Stimulated activated CD4-positive, alpha-beta T cell treated with anti-CD3 and anti-CD28 coated beads, Interleukin-2, amount 100 ng/mL, for 48 hours (primary cell): ENCODE data around the gene CLDN10.
"Not testable (repeated sequence)": the region's sequence is repeated elsewhere in the genome, so short reads cannot be mapped to it uniquely, and the experiment has no call there.

Source experiments
- DNase-seq, 2 donors: peaks; one replicate each; pipeline ENCODE4 v3.0.0-alpha.2; 2020

Gene CLDN10

DNA sequence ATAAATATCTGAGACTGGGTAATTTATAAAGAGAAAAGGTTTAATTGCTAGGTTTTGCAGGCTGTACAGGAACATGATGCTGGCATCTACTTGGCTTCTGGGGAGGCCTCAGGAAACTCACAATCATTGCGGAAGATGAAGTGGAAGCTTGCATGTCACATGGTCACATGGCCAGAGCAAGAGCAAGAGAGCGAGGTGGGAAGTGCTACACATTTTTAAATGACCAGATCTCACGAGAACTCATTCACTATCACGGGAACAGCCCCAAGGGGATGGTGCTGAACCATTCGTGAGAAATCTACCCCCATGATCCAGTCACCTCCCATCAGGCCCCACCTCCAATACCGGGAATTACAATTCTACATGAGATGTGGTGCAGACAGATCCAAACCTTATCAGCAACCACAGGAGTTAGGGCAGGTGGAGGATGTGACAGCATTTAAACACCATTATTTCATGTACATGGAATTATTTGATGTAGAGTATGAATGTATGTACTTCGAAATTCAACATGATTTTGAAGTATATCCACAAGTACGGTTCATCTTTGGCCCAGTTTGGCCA lies 10.5 kb upstream of the CLDN10 start:
- DNase-seq = no peak

DNA sequence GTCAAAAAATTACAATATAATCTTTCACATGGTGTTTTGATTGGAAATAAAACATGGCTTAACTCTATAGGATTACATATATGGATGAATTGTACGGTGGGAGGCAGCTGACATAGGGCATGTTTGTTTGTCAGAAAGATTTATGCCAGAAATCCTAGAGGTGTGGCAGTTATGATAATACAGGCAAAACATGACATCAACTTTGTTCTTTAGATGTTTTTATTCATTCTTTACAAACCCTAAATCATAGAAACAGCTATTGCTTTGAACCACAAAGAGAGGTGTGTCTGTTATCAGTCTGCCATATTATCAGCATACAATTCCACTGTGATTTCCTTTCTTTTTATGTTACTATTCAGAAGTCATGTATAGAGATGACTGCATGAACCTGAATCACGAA lies 8.2 kb upstream of the CLDN10 start:
- DNase-seq = no peak

DNA sequence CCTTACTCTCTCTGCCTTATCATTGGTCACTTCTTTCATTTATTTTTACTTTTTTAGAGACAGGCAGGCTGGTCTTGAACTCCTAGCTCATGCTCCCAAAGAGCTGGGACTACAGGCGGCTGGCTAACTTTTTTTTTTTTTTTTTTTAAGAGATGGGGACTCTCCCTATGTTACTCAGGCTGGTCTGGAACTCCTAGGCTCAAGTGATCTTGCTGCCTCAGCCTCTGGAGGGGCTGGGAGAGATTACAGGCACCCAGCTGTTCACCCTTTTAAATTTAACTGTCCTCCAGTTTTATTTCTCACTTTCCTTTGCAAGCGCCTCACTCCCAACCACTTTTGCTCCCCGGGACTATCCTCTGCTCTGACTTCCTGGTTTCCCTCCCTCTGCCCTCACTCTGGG lies 5.6 kb upstream of the CLDN10 start:
- DNase-seq = no peak

DNA sequence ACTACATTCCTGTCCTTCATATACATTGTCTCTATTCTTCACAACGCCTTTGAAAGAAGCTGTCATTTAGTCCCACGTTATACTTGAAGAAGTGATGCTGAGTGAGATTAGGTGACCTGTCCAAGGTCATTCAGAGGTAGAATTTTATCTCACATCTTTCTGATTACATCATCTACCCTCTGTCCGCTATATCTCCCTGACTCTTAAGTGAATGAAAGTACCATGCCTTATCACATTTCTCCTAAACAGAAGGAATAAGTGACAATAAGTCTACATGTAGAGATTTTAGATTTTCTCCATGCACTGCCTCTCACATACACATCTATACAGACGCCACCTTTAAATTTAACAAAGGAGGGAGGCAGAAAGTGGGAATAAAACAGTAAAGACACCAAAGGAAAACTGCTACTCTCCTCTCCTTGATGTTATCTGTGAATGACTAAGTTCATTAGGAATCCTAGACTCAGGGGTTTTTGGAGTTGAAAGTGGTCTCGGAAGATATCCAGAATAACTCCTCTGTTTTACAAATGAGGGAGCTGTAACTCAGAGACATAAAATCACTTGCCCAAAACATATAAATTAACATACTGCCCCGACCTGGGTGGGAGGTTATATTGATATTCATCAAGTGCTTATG lies 4.9 kb upstream of the CLDN10 start:
- no peak for DNase-seq

DNA sequence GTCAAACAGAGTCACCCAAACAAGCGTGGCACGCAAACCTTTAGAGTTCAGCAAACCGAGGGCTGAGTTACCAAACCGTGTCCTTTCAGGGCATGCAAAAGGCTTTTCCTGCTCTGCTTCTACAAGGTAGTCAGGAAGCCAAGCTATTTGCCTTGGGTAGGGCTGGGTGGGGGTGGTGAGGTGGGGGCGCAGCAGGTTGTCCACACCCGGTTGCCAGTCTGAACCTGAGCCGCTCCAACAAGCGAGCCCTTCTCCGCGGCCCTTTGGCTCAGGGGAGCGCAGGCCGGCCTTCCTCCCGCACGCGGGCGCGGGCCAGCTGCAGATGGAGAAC lies 347 bp upstream of the CLDN10 start:
- no peak for DNase-seq

DNA sequence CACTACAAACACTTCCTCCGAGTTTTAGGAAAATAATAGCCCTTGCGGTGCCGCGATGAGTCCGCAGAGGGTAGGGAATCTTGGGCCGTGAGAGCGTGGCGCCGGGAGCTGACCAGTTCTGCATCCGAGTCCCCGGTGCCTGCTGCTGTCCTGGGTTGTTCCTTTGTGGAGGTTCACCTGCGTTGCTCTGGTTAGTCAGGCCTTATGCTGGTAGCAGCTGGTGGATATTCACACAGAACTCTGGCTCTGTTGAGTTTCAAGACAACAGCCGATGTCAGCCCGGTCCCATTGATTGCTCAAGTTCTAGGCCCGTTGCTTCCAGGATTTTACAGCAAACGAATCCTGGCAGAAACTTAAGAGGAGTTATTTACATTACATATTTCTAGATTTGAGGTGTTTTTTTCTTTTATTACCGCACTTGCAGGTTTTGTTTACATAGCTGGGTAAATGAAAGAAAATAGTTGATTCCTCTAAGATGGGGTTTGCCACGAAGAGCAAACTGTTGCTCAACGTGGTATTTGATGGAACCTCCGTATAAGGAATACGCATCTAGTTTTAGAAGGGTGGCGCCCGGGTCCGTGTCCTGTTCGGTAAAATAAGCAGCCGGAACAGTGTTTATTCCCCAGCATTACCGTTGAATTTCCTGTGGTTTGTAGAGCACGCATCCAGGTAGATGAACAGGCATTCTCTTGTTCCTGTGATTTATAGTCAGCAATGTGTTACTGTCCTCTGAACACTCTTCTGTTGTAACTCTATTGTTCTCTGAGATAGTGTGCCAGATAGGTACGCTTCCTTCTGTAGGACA lies 1.3 kb downstream of the CLDN10 start:
- no peak for DNase-seq

DNA sequence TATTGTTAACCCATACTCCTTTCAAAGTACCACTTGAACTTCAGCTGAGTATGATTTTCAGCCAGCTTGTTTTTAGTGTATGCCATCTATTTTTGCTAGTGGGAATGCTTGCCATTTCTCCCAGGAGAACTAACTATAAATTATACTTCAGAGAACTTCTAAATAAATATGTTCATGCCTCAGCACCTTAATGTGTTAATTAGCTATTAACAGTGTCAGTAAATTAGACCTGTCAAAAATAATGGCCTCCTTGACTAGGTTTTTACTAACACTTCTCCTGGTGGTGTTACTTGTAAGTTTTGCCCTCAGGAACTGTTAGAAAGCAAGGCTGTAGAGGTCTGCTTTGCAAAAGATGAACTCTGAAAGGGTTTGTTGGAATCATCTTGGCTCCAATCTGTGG lies 4.5 kb downstream of the CLDN10 start:
- DNase-seq = no peak

DNA sequence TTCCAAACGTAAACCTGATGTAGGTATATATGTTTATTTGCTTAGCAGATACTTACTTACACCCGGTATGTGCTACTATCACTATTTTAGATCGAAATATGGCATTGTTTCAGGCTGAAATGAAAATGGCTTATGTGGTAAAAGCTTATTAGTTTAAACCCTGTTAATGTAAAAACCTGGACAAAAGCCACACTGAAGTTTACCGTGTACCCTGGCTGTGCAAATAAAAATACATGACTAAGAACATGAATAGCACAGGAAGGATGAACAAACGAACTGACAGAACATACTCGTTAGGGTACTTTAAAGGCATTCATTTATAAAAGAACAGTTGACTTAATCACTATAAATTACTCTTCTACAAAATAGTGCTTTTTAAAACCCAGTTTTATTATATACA lies 6.6 kb downstream of the CLDN10 start:
- DNase-seq = no peak

DNA sequence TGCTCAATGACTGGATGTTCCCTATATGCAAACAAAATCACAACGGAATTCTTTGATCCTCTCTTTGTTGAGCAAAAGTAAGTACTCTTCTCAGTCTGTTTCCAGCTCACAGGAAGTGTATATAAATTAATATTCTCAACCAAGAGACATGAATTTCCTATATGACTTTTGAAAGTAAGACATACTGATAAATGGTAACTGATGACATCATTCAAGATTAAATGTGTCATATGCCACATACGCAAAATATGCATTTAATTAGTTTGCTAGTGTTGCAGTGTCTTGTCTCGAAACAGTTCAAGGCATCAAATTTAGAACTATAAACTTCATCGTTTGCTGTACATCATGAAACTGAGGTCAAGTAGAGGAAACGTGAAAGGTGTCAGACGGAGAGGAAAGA lies 7.9 kb downstream of the CLDN10 start:
- DNase-seq = no peak

DNA sequence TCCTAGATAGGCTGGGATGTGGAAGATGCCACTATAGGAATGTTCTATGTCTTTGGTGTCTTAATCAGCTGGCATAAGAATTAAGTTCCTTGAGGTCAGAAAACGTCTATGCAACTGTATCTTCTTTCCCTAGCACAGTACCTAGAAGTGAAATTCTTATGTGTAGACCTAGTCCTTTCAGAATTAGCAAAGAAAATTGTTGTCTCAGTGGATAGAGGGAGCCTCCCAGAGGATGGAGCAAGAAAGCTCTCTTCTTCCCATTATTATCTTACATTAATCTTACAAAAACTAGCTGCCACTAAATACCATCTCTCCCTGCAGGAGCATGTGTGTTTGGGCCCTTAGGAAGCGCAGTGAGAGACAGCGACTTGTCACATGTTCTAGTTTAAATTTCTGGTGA lies 11.6 kb downstream of the CLDN10 start:
- no peak for DNase-seq

DNA sequence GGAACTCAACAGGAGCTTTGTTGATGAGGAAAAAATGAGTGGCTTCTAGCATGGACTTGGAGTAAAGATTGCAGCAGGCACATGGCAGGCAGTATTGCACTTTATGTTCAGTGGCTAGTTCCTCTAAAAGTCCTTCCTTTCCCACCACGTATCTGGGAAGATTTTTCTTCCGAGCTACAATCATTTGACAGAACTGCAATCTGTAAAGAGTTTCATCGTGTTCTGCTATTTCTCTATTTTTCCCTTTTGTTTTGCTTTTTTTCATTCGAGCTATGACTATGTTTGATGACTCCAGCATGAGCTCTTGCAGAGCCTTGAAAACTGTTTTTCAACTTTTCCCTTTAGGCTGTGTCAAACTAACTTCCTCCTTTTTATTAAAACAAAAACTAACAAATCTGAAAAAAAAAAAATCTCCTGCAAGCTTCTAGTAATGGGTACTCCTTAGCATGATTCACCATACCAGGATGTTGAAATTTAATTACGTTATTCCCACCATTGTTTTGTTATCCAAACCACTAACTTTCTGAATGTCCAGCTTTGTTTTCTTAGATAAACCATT lies 12.3 kb downstream of the CLDN10 start:
- DNase-seq = no peak

DNA sequence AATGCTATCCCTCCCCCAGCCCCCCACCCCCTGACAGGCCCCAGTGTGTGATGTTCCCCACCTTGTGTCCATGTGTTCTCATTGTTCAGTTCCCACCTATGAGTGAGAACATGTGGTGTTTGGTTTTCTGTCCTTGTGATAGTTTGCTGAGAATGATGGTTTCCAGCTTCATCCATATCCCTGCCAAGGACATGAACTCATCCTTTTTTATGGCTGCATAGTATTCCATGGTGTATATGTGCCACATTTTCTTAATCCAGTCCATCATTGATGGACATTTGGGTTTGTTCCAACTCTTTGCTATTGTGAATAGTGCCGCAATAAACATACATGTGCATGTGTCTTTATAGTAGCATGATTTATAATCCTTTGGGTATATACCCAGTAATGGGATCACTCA lies 13.2 kb downstream of the CLDN10 start:
- not testable (repeated sequence) for DNase-seq

DNA sequence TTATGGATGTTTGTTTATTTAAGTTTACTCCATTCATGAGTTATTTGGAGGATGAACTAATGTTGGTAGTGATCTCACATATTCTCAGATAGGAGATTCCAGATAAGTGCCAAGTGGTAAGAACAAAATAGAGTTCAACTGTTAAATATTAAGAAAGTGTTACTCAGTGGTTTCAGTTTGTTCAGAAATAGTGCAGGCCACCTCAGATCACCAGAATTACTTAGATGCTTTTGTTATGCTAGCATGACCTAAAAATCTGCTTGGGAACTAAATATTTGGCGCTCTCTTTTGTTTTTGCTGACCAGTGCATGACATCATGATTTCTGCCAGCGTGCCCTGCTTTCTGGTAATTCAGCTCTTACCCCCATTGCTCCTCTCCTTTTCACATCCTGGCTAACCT lies 15.6 kb downstream of the CLDN10 start:
- no peak for DNase-seq

DNA sequence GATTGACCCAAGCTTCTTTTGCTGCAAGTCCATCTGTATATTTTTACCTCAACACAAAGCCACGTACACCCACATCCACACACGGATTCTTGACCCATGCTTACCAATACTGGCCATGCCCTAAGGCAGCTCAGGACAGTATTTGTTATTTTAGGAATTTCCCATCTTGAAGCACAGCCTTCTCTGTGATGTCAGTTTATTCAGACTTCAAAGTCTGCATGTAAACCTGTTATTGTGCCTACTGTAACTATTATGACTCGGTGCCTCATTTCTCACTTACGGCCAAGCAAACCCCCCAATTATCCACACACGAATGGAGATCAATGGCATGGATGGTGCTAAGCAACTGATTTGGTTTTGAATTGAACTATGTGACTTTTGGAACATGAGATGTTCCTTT lies 17.5 kb downstream of the CLDN10 start:
- DNase-seq = no peak

DNA sequence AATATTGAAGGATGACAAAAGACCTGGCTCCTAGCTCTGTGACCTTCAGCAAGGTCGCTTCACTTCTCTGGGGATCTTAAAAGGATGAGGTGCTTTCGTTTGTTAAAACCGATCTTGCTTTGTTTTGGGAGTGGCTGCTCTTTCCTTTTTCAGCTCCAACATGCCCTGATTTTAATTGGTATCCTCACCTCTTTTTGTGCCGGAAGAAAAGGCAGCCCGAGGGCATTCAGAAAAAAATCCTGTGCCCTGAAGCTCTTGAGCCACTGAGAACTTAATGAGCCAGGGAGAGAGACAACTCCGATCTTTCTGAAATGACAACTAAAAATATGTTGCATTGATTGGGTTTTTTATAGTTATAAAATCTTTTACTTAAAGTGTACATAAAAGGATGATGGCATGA lies 19.4 kb downstream of the CLDN10 start:
- DNase-seq = no peak

DNA sequence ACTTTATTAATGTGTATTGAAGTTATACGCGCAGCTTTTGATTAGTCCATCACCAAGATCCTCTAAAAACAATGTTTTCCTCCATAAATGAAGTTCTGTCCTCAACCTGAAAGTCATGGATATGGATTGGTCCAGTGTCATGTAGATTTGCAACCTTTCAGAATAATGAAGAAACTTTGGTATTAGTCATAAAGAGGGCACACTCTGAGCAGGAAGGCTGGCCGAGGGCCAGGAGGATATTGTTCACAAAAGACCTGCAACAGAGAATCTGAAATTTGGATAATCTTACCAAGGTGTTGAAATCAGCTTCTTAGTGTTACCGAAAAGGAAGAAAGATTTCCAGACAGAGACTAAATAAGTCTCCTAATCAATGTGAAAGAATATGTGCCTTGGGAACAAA lies 20.7 kb downstream of the CLDN10 start:
- DNase-seq = no peak

DNA sequence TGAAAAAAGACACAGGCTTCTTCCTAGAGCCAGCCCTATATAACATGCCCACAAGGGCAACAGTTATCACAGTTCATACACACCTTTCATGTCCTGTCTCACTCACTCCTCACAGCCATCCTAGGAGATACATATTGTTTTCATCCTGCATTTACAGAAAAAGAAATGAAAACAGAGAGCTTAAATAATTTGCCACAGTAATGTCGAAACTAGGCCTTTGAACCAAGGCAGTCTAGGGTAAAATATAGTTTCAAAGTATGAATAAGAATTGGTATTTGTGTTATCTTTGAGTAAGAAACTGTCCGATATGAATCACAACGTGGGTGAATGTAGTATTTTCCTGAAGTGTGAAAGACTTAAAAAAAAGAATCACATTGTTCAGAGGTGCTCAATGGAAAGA lies 26.8 kb downstream of the CLDN10 start:
- no peak for DNase-seq

DNA sequence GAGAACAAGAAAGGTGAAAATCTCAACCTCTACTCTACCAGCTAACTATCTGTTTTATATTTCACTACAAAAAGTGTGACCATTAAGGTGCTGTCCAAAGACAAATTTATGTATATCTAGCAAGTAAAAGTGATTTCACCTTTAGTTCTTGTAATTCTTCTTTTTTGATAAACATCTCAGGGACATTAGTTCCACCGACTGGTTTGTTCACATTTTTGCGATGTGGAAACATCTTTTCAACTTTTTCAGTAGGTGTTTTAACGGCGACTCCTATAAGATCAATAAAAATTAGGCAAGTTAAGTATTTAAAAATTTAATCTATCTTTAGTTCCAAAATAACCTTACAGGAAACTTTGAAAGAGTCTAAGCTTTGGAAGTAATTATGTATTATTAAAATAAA lies 33.3 kb downstream of the CLDN10 start:
- no peak for DNase-seq

DNA sequence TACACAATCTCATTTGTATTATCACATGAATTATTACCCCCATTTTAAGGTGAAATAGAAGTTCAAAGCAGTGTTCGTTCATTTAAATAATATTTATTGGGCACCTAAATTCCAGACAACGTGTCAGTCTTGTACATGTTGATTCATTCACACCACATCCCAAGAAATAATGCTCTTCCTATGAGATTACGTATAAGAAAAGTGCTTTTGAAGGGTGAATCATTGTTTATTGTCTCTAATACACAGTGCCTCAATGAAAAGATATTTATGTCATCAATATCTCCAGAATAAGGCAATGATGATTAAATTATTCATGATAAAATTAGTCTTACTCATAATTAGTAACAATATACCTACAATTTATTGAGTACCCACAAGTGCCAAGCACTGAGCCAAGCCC lies 35.6 kb downstream of the CLDN10 start:
- DNase-seq = no peak

DNA sequence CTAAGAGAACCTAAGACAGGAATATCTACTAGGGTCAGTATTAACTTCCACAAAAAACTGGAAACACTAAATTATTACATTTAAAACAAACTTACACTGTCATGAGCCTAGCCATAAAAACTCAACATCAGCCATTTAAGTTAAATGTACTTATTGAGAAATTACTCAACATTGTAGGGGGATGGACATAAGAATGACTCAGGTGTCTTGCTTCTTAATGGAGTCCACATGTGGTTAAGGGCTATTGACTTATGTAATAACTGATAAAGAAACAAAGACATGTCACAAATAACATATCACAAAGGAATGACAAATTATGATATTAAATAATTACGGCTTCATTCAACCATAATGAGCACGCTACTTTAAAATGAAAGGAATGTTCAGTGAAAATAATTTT lies 36.2 kb downstream of the CLDN10 start:
- DNase-seq = no peak

DNA sequence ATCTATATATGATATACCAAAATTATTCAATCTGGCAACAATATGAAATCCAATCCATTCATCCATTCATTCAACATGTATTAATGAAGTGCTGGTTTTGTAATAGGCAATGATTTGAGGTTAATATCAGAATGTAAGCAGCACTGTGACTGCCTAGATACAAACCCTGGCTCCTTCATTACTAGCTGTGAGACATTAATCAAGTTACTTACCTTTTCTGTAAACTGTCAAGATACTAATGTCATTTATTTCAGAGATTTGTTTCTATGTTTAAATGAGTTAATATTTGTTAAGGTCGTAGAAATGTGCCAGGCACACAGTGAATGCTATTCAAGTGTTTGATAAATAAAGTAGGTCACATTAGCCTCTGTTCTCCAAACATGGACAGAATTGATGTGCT lies 40.9 kb downstream of the CLDN10 start:
- no peak for DNase-seq

DNA sequence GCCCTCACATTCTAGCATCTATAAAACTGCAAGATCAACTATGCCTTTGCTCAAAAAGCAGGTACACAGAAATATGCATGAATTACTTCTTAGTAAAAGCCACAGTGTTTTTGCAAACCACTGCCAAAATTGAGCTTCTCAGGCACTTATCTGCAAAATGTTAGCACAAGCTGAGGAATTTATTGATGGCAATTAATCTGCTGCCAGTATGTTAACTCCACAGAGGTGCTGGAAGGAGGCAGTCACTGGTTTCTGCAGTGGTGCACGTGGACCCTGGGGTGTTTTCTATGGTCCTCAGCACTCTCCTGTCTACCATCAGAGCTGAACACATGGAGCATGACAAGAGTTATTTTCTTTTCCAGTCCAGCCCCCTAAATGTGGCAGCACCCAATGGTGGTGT lies 44.2 kb downstream of the CLDN10 start:
- no peak for DNase-seq

DNA sequence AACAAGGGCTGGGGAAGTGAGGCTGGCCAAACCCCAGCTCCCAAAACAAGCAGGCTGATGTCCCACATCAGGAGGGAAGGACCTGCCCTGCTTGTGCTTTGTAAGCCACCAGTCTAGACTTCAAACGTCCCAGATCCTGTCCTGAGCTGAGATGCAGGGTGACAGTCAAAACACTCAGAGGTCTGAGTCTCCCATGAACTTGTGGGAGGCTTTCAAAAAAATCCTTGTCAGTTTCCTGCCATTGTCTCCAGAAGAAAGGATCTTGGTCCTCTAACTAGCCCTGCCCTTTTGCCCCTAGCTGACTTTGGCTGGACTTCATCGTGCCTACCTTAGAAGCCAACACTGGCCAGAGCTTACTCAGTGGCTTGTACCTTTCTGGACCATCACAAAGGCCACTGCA lies 48.7 kb downstream of the CLDN10 start:
- no peak for DNase-seq

DNA sequence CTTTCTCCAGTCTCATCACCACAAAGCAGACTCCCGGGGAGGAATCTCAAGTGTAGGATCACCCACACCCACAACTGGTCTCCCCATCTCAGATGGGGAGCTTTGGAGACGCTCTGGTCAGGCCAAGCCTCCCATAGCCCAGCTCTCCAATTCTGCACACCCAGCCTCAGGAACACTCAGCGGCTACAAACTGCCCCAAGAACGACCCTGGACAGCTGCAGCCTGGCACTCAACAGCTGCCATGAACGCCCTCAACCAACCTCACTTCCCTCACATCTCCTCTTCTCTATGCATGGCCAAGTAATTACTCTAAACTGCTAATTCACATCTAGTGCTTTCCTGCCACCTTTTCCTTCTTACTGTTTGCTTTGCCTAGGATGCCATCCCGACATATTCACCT lies 49.4 kb downstream of the CLDN10 start:
- DNase-seq = no peak
